ENCODE measurements around the gene PLPP4. TPM values are rescaled to one million over a fixed set of nuclear protein-coding genes. Genes with fewer than 3 reads are reported as not detected.

Gene PLPP4
- total RNA-seq, 1 experiment from 2014 or later: not detected

GRCh38 chr10:120557311-120557710 is 100.3 kb downstream of the PLPP4 start:
- BruUV-seq (replicated peaks): no TSS peak
- intact Hi-C loops (cut with micrococcal nuclease; ENCODE audit: unreplicated experiment): no loop called here
- Mint-ChIP-seq H3K27me3 (ENCODE audit: unreplicated experiment) (no peaks in the 10 kb centered on the region), H3K27ac (ENCODE audit: unreplicated experiment) (no peak overlapping the region), H3K36me3 (ENCODE audit: insufficient read depth, unreplicated experiment) (no peaks in the 10 kb centered on the region), H3K9me3 (ENCODE audit: low read depth, unreplicated experiment) (no peaks in the 10 kb centered on the region), H3K4me3 (ENCODE audit: low read depth, unreplicated experiment) (no peak overlapping the region), H3K4me1 (ENCODE audit: low read depth, unreplicated experiment) (no peaks in the 10 kb centered on the region)
- CTCF ChIA-PET: no interaction called here
- TF ChIP-seq CTCF (IDR thresholded peaks at IDR 0.05; ENCODE audit: unreplicated experiment): no peak
- no peak for DNase-seq

DNA sequence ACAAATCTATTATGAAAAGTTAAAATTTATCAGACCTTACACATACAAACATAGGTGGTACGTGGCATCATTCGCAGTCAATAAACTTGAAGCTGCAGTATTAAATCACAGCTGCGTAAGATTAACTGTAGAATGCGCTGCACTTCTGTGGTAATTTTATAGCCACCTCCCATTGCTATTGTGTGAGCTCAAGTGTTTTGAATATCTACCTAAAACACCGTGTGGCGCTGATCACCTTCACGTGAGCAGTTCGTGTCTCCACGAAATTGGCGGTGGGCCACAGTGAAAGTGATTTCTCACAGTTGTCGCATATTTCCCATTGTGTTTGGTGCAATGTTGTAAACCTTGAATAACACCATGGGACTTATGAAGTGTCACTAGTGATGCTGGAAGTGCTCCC is 102.8 kb downstream of the PLPP4 start:
- intact Hi-C loops (cut with micrococcal nuclease; ENCODE audit: unreplicated experiment): no loop called here
- Mint-ChIP-seq H3K4me1 (ENCODE audit: low read depth, unreplicated experiment) (no peaks in the 10 kb centered on the region), H3K27me3 (ENCODE audit: unreplicated experiment) (peaks cover 1% of the 10 kb centered on the region), H3K4me3 (ENCODE audit: low read depth, unreplicated experiment) (no peak overlapping the region), H3K27ac (ENCODE audit: unreplicated experiment) (no peak overlapping the region), H3K36me3 (ENCODE audit: insufficient read depth, unreplicated experiment) (no peaks in the 10 kb centered on the region), H3K9me3 (ENCODE audit: low read depth, unreplicated experiment) (no peaks in the 10 kb centered on the region)
- DNase-seq: no peak
- TF ChIP-seq CTCF (IDR thresholded peaks at IDR 0.05; ENCODE audit: unreplicated experiment): no peak
- CTCF ChIA-PET: no interaction called here
- no TSS peak for BruUV-seq (replicated peaks)

DNA sequence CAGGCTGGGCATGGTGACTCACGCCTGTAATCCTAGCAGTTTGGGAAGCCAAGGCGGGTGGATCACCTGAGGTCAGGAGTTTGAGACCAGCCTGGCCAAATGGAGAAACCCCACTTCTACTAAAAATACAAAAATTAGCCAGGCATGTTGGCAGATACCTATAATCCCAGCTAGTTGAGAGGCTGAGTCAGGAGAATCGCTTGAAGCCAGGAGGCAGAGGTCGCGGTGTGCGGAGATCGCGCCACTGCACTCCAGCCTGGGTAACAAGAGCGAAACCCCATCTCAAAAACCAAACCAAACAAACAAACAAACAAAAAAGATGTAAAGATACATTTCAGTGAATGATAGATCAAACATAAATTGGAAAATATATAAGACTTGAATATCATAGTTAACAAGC is 105.9 kb downstream of the PLPP4 start:
- Mint-ChIP-seq H3K27ac (ENCODE audit: unreplicated experiment) (no peak overlapping the region), H3K4me3 (ENCODE audit: low read depth, unreplicated experiment) (no peak overlapping the region), H3K4me1 (ENCODE audit: low read depth, unreplicated experiment) (no peaks in the 10 kb centered on the region), H3K27me3 (ENCODE audit: unreplicated experiment) (peaks cover 10% of the 10 kb centered on the region), H3K9me3 (ENCODE audit: low read depth, unreplicated experiment) (no peaks in the 10 kb centered on the region), H3K36me3 (ENCODE audit: insufficient read depth, unreplicated experiment) (no peaks in the 10 kb centered on the region)
- no peak for TF ChIP-seq CTCF (IDR thresholded peaks at IDR 0.05; ENCODE audit: unreplicated experiment)
- CTCF ChIA-PET: no interaction called here
- no peak for DNase-seq
- intact Hi-C loops (cut with micrococcal nuclease; ENCODE audit: unreplicated experiment): no loop called here
- BruUV-seq (replicated peaks): no TSS peak

DNA sequence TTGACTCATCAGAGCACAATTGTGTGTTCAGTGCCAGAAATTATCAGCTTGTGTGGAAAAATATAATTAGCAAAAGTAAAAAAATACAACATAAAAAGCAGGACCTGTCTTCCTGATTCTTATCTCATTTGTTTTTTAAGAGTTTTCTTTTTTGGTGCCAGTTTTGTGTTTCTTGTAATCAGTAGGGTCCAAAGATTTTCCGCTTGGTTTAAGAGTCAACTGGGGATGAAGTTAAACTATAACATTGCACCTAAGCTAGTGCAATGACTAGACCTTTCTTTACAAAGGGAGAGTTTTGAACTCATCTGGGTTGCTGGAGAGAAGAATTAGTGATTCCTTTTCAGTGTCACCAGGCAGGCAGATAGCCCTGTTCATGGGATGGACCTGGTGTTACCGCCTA is 113.4 kb downstream of the PLPP4 start:
- no peak overlapping the region for H3K27ac Mint-ChIP-seq (ENCODE audit: unreplicated experiment)
- H3K4me3 Mint-ChIP-seq (ENCODE audit: low read depth, unreplicated experiment): no peak overlapping the region
- CTCF ChIA-PET: no interaction called here
- no peaks in the 10 kb centered on the region for H3K36me3 Mint-ChIP-seq (ENCODE audit: insufficient read depth, unreplicated experiment)
- no TSS peak for BruUV-seq (replicated peaks)
- peaks cover 3% of the 10 kb centered on the region for H3K27me3 Mint-ChIP-seq (ENCODE audit: unreplicated experiment)
- no peaks in the 10 kb centered on the region for H3K4me1 Mint-ChIP-seq (ENCODE audit: low read depth, unreplicated experiment)
- intact Hi-C loops (cut with micrococcal nuclease; ENCODE audit: unreplicated experiment): no loop called here
- TF ChIP-seq CTCF (IDR thresholded peaks at IDR 0.05; ENCODE audit: unreplicated experiment): no peak
- peaks cover 2% of the 10 kb centered on the region for H3K9me3 Mint-ChIP-seq (ENCODE audit: low read depth, unreplicated experiment)
- DNase-seq: no peak

- Mint-ChIP-seq H3K9me3 (ENCODE audit: low read depth, unreplicated experiment) (peaks cover 2% of the 10 kb centered on the region), H3K27me3 (ENCODE audit: unreplicated experiment) (peaks cover 7% of the 10 kb centered on the region), H3K4me1 (ENCODE audit: low read depth, unreplicated experiment) (no peaks in the 10 kb centered on the region), H3K27ac (ENCODE audit: unreplicated experiment) (no peak overlapping the region), H3K4me3 (ENCODE audit: low read depth, unreplicated experiment) (no peak overlapping the region), H3K36me3 (ENCODE audit: insufficient read depth, unreplicated experiment) (no peaks in the 10 kb centered on the region)
- CTCF ChIA-PET: no interaction called here
- intact Hi-C loops (cut with micrococcal nuclease; ENCODE audit: unreplicated experiment): no loop called here
- DNase-seq: no peak
- no peak for TF ChIP-seq CTCF (IDR thresholded peaks at IDR 0.05; ENCODE audit: unreplicated experiment)
- BruUV-seq (replicated peaks): no TSS peak
Measured at GRCh38 chr10:120571266-120571665, 114.2 kb downstream of the PLPP4 start.
